Activated CD8-positive, alpha-beta T cell treated with anti-CD3 and anti-CD28 coated beads for 36 hours (primary cell): ENCODE measurements around the gene EDARADD. TPM values are rescaled to one million over a fixed set of nuclear protein-coding genes. Genes with fewer than 3 reads are reported as not detected.

Experiments
- ATAC-seq: fragments of 200-7000 bp; cut with Tn5 transposase; one replicate; pipeline ENCODE4 v1.10.0; 2021; ENCODE audit warnings: mild to moderate bottlenecking, moderate library complexity
- CTCF ChIA-PET: fragments of 350-600 bp; sonication (Branson Sonifier 250); formaldehyde crosslinking; loops from one replicate; lab custom pipeline; 2021; ENCODE audit warnings: antibody characterized with exemption; lab: Charles Lee
- POLR2A ChIA-PET: fragments of 350-600 bp; sonication (Branson Sonifier 250); formaldehyde crosslinking; loops from one replicate; lab custom pipeline; 2021; ENCODE audit warnings: antibody characterized with exemption; lab: Charles Lee
- DNase-seq: peaks from one replicate; pipeline ENCODE4 v3.0.0-alpha.2; 2020
- H3K27ac Mint-ChIP-seq: one replicate; pipeline ENCODE4 v1.8.0; 2021; ENCODE audit warnings: mild to moderate bottlenecking, mixed read lengths
- H3K27me3 Mint-ChIP-seq: one replicate; pipeline ENCODE4 v1.8.0; 2021; ENCODE audit warnings: mixed read lengths
- H3K36me3 Mint-ChIP-seq: one replicate; pipeline ENCODE4 v1.8.0; 2021; ENCODE audit warnings: low read depth, mixed read lengths
- H3K4me1 Mint-ChIP-seq: one replicate; pipeline ENCODE4 v1.8.0; 2021; ENCODE audit warnings: low read depth, mixed read lengths
- H3K4me3 Mint-ChIP-seq: one replicate; pipeline ENCODE4 v1.8.0; 2021; ENCODE audit warnings: mild to moderate bottlenecking, moderate library complexity, mixed read lengths
- H3K9me3 Mint-ChIP-seq: one replicate; pipeline ENCODE4 v1.8.0; 2021; ENCODE audit warnings: mixed read lengths
- intact Hi-C: fragments of 100-400 bp; cut with micrococcal nuclease; formaldehyde crosslinking; loops from one replicate; pipeline ENCODE4 v1.10.0; 2022
- total RNA-seq, 2 experiments: library from RNA; stranded (reverse); gene quantifications; one replicate each; pipeline ENCODE4 v1.2.3, GENCODE V29; 2021
- TF ChIP-seq, protein P1 (sequence below): fragments of 200-600 bp; IDR thresholded peaks from one replicate; pipeline ENCODE4 v1.8.0; 2022; ENCODE audit warnings: antibody characterized with exemption, mild to moderate bottlenecking

EDARADD gene
- total RNA-seq, 2 experiments from 2014 or later: 1.7 to 3.0 TPM

DNA sequence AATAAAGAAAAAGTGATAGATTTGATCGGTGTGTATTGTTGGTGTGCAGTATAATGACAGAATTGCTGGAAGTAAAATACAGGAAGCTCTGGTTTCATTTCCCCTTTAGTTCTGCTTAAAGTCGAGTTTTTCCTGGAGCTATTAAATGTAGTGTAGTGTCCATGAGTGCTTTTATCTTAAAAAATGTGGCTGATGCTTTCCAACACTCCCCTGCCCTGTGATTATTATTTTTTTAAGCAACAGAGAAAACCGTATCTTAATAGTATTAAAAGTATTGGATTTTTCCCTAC, 130.8 kb downstream of the EDARADD start:
- Mint-ChIP-seq H3K4me1 (peaks cover 16% of the 10 kb centered on the region), H3K4me3 (peak overlapping the region; percentile 84), H3K27me3 (no peaks in the 10 kb centered on the region), H3K27ac (peak overlapping the region; percentile 97), H3K36me3 (peaks cover 21% of the 10 kb centered on the region), H3K9me3 (no peaks in the 10 kb centered on the region)
- no peak for ATAC-seq
- intact Hi-C loops: loop anchor here (10.0 kb wide), 1 partner anchor 420 kb away; no protein-coding TSS in a partner anchor
- no peak for DNase-seq
- POLR2A ChIA-PET: interaction anchor here (0.6 to 1.1 kb wide), 3 partner anchors 8 to 1517 kb away, joined by 3 read pairs; no protein-coding TSS in a partner anchor
- CTCF ChIA-PET: no interaction called here
- TF ChIP-seq, protein P1, sequence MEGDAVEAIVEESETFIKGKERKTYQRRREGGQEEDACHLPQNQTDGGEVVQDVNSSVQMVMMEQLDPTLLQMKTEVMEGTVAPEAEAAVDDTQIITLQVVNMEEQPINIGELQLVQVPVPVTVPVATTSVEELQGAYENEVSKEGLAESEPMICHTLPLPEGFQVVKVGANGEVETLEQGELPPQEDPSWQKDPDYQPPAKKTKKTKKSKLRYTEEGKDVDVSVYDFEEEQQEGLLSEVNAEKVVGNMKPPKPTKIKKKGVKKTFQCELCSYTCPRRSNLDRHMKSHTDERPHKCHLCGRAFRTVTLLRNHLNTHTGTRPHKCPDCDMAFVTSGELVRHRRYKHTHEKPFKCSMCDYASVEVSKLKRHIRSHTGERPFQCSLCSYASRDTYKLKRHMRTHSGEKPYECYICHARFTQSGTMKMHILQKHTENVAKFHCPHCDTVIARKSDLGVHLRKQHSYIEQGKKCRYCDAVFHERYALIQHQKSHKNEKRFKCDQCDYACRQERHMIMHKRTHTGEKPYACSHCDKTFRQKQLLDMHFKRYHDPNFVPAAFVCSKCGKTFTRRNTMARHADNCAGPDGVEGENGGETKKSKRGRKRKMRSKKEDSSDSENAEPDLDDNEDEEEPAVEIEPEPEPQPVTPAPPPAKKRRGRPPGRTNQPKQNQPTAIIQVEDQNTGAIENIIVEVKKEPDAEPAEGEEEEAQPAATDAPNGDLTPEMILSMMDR: no peak

DNA sequence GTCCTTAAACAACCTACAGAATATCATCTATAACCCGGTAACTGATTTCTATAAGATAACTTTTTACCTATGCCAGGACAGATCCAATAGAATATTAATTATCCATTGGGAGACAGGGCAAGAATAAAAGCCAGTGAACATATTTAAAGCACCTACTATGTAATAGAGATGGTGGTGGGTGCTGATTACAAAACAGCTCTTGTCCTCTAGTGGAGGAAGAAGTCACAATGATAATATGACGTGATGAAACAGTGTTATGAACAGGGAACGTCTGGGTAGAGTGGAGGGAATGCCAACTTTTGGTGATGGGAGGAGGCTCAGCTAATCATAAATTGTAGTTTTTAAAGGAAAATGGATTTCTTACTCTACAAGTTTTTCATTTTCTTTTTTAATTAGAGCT, 132.0 kb downstream of the EDARADD start:
- ChIA-PET CTCF (interaction anchor here (1.2 kb wide), 1 partner anchor 37 kb away, joined by 3 read pairs; no protein-coding TSS in a partner anchor), POLR2A (interaction anchor here (0.9 kb wide), 1 partner anchor 20 kb away, joined by 3 read pairs; no protein-coding TSS in a partner anchor)
- TF ChIP-seq, protein P1: no peak
- Mint-ChIP-seq H3K4me3 (peak overlapping the region; percentile 26), H3K4me1 (peaks cover 25% of the 10 kb centered on the region), H3K27me3 (no peaks in the 10 kb centered on the region), H3K27ac (peak overlapping the region; percentile 37), H3K36me3 (peaks cover 30% of the 10 kb centered on the region), H3K9me3 (no peaks in the 10 kb centered on the region)
- no peak for ATAC-seq
- intact Hi-C loops: loop anchor here (10.0 kb wide), 1 partner anchor 421 kb away; no protein-coding TSS in a partner anchor
- no peak for DNase-seq

DNA sequence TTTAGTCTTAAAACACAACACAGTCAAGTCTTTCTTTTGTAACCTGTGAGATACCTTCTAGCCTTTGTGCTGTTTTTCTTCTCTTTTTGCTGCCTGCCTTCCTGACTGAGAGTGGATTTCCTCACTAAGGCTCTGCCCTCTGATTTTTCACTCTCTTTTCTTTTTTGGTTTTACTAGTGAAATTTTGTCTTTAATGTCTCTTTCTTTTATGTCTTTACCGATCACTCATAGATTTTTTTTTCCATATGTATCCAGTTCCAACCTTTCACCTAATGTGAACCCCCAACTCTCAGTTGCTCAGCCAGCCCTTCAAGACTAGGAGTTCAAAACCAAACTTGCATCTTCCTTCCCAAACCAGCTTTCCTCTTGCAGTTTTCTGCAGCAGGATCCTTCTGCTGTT, 136.2 kb downstream of the EDARADD start:
- no peaks in the 10 kb centered on the region for H3K9me3 Mint-ChIP-seq
- H3K4me1 Mint-ChIP-seq: peaks cover 47% of the 10 kb centered on the region
- ChIA-PET CTCF (no interaction called here), POLR2A (interaction anchor here (1.1 kb wide), 1 partner anchor 15 kb away, joined by 3 read pairs; no protein-coding TSS in a partner anchor)
- no peak overlapping the region for H3K4me3 Mint-ChIP-seq
- intact Hi-C loops: no loop called here
- ATAC-seq: no peak
- peaks cover 47% of the 10 kb centered on the region for H3K36me3 Mint-ChIP-seq
- TF ChIP-seq, protein P1: no peak
- DNase-seq: no peak
- H3K27me3 Mint-ChIP-seq: no peaks in the 10 kb centered on the region
- H3K27ac Mint-ChIP-seq: peak overlapping the region; percentile 18

DNA sequence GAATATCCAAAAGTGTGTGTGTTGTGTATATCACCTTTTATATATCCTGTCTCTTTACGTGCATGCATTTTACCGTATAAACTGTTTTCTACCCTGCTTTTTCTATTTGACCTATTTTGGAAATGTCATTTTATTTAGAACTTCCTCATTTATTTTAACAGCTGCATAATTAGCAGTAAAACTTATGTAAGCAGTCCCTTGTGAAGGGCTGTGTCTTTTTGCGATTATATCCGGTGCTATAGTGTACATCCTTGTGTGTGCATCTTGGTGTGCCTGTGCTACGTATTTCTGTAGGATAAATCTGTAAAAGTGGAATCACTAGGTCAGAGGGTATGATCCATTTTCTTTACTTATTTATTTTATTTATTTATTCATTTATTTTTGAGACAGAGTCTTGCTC, 136.9 kb downstream of the EDARADD start:
- TF ChIP-seq, protein P1: no peak
- no peak for ATAC-seq
- intact Hi-C loops: no loop called here
- H3K9me3 Mint-ChIP-seq: no peaks in the 10 kb centered on the region
- no peaks in the 10 kb centered on the region for H3K27me3 Mint-ChIP-seq
- H3K4me3 Mint-ChIP-seq: no peak overlapping the region
- peaks cover 50% of the 10 kb centered on the region for H3K4me1 Mint-ChIP-seq
- ChIA-PET POLR2A (no interaction called here), CTCF (interaction anchor here (0.8 kb wide), 1 partner anchor 14 kb away, joined by 3 read pairs; no protein-coding TSS in a partner anchor)
- H3K36me3 Mint-ChIP-seq: peaks cover 50% of the 10 kb centered on the region
- no peak overlapping the region for H3K27ac Mint-ChIP-seq
- no peak for DNase-seq

DNA sequence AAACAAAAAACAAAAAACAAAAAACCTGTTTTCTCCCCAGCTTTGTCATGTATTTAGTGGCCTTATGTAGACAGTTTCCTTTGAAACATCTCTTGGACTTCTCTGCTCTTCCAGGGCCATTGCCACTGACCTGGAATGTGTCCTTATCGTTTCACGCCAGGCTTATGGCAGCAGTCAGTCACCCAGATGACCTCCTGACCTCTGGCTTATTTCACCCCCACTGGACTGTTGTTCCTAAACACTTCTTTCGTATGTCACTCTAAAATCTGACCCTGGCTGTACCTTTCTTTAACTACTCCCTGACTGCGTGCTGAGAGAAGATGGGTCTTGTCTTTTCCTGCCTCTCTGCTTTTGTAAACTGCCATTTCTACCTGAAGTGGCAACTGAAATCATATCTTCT, 138.8 kb downstream of the EDARADD start:
- intact Hi-C loops: no loop called here
- H3K27ac Mint-ChIP-seq: no peak overlapping the region
- no peaks in the 10 kb centered on the region for H3K27me3 Mint-ChIP-seq
- DNase-seq (no peak), ATAC-seq (no peak)
- H3K4me3 Mint-ChIP-seq: no peak overlapping the region
- TF ChIP-seq, protein P1: no peak
- ChIA-PET POLR2A (no interaction called here), CTCF (no interaction called here)
- H3K4me1 Mint-ChIP-seq: peaks cover 42% of the 10 kb centered on the region
- peaks cover 49% of the 10 kb centered on the region for H3K36me3 Mint-ChIP-seq
- no peaks in the 10 kb centered on the region for H3K9me3 Mint-ChIP-seq
